Heart left ventricle (tissue), 13 donors: ENCODE data around the gene PRSS33.

ENCODE experiments used
- POLR2A ChIP-seq, 2 donors: fragments of 450-650 bp; IDR thresholded peaks; one replicate each; pipeline ENCODE4 v1.6.1; 2017; ENCODE audit warnings: antibody characterized with exemption in 2 of 2, mild to moderate bottlenecking in 2 of 2, moderate library complexity in 2 of 2
- TF ChIP-seq, protein P1 (sequence below), 12 donors: fragments of 200-600 bp; sonication (generic) in 4 of 12; IDR thresholded peaks; one replicate each; pipeline versions ENCODE4 v1.5.0 to v1.8.0; 2018 to 2022; ENCODE audit warnings: antibody characterized with exemption in 12 of 12, mild to moderate bottlenecking in 5 of 12
- donor health status: ischemic (EF 13 %, LVEDD 7.1; RV severe dilation, severe dysfunction).
- donor health status: DM: no; HTN: yes; CAD: no.
- donor health status: DM: no; HTN: no; CAD: no.
- donor health status: ischemic (EF 25% LVEDD 6.9; RV normal size, moderate dysfunction).
- donor health status: ischemic (EF 25% LVEDD 5.7; RV mildly dilated, moderate dysfunction).
- donor health status: ischemic (EF 35%, LVEDD 5.7; RV mildly dilated, moderate dysfunction).
- donor health status: nonischemic (EF 11% LVEDD 7.7; RV severe dilation, severe dysfunction).
- donor health status: DM: yes; HTN: yes; CAD: no.
- donor health status: PGD.
- donor health status: ischemic (EF 29% LVEDD 5.4; RV normal size, mild dysfunction).
- donor health status: nonischemic (EF 23%, LVEDD 6.1; RV moderate dilation, normal function).

DNA sequence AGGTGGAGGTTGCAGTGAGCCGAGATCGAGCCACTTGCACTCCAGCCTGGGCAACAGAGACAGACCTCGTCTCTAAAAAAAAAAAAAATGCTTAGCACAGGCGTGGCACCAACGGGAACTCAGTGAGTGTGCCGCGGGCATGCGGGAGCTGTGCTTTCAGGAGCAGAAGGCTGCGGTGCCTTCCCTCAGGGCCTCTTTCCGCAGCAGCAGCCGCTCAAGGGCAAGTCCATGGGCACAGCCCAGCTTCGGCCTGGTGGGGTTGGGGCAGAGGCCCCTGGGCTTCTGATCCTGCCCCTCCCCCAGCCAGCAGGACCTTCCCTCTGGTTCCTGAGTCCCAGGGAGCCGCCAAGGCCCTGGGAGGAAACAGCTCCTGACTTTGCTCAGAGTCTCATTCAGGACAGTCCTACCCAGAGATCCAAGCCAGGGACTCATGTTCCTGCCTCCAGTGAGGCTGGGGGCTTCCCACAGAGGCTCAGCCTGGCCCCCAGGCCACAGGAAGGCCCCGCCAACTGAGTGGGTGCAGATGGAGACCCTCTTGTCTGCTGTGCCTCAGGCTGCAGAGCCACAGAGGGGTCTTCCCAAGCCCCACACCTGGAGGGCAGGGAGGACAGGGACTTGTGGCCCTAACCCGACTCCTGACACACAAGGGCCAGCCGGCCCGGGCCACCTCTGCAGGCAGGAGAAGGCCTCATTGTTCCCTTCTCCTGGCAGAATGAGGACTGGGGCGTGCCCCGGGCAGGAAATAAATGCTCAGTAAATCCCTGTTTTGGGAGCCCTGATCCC, 39.4 kb upstream of the PRSS33 start:
- TF ChIP-seq, protein P1, sequence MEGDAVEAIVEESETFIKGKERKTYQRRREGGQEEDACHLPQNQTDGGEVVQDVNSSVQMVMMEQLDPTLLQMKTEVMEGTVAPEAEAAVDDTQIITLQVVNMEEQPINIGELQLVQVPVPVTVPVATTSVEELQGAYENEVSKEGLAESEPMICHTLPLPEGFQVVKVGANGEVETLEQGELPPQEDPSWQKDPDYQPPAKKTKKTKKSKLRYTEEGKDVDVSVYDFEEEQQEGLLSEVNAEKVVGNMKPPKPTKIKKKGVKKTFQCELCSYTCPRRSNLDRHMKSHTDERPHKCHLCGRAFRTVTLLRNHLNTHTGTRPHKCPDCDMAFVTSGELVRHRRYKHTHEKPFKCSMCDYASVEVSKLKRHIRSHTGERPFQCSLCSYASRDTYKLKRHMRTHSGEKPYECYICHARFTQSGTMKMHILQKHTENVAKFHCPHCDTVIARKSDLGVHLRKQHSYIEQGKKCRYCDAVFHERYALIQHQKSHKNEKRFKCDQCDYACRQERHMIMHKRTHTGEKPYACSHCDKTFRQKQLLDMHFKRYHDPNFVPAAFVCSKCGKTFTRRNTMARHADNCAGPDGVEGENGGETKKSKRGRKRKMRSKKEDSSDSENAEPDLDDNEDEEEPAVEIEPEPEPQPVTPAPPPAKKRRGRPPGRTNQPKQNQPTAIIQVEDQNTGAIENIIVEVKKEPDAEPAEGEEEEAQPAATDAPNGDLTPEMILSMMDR (IDR thresholded peaks at IDR 0.05): no peak
- no peak for TF ChIP-seq POLR2A (IDR thresholded peaks at IDR 0.05)
